Stimulated activated CD4-positive, alpha-beta T cell treated with anti-CD3 and anti-CD28 coated beads, Interleukin-1b, Interleukin-23, amount 100 ng/mL, for 48 hours (primary cell): ENCODE results near the gene ATF6.
A peak's percentile ranks its signal among the peaks of the same experiment; 100 is the strongest.
"Not testable (repeated sequence)": the region's sequence is repeated elsewhere in the genome, so short reads cannot be mapped to it uniquely, and the experiment has no call there.

Source experiments
- DNase-seq: peaks from one replicate; pipeline ENCODE4 v3.0.0-alpha.2; 2020

ATF6 gene, protein sequence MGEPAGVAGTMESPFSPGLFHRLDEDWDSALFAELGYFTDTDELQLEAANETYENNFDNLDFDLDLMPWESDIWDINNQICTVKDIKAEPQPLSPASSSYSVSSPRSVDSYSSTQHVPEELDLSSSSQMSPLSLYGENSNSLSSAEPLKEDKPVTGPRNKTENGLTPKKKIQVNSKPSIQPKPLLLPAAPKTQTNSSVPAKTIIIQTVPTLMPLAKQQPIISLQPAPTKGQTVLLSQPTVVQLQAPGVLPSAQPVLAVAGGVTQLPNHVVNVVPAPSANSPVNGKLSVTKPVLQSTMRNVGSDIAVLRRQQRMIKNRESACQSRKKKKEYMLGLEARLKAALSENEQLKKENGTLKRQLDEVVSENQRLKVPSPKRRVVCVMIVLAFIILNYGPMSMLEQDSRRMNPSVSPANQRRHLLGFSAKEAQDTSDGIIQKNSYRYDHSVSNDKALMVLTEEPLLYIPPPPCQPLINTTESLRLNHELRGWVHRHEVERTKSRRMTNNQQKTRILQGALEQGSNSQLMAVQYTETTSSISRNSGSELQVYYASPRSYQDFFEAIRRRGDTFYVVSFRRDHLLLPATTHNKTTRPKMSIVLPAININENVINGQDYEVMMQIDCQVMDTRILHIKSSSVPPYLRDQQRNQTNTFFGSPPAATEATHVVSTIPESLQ

DNA sequence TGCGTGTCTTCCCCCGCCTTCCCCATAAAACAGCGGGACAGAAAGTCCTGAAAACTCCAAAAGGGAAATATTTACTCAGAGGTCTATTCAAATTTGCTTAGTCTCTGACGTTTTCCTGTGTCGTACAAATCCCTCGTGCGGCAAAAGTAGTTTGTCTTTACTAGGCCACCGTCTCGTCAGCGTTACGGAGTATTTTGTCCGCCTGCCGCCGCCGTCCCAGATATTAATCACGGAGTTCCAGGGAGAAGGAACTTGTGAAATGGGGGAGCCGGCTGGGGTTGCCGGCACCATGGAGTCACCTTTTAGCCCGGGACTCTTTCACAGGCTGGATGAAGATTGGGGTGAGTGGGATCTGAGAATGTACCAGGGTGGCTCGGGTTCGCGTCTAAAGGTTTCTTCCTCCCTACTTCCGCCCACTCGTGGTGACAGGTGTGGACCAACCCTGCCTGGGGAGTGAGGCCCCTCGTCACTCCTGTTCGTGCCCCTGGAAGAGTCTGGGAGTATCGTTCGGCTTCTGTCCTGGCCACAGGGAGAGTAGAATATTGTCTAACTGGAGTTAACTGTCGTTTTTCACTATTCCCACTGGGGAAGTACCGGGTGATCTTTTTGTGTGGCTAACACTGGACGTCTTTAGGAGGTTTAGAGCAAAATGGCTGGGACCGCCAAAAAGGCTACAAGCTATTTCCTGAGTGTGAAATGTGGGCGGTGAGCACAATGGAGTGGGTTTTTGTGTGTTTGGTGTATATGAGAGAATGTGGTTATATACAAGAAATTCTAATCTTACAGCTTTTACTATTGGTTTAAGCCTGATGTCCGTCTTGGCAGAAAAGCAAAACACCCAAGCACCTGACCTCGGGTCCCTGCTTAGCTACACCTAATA is at the start of gene ATF6:
Gene ATF6 (plus strand): TSS at position 219 of the 880 bp plus-strand sequence. CDS start 41 bp downstream, at position 260.
- DNase-seq = peak; percentile 81

DNA sequence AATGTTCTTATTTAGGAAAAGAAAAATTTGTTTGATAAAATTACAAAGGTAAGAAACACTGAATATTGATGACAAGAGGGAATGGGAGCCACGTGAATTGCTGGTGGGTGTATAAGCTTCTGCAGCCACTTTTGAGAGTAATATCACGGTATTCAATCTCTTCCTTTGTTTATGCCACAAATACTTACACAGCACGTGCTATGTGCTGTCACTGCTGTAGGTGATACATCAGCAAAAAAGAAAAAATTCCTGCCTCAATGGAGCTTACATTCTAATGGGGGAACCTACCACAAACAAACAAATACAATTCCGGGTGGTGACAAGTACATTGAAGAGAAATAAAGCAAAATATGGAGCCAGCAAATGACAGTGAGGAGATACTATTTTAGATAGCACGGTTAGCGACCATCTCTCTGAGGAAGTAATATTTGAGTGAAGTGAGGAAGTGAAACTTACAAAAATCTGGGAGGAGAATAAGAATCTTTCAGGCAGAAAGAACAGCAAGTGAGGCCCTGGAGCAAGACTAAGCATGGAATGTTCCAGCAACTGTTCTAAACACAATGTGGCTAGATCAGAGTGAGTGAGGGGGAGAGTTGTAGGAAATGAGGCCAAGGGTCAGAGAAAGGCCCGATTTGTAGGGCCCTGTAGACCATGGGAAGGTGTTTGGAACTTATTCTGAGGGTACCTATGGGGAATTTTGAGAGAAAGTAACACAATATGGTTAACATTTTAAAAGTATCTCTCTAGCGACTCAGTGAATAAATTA is 47.4 kb upstream of the ATF6 start:
- DNase-seq = no peak

DNA sequence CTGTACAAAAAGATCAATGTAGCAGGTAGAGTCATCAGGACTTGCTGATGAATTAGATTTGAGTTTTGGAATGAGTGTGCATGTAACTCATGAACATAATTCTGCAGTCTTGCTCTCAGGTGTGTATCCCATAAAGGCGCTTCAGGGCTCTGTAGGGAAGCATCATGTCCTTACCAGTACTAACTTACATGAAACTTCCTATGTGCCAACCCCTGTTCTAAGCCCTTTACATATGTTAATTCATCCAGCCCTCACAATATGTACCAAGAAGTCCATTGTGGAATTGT is 46.9 kb upstream of the ATF6 start:
- DNase-seq = no peak

DNA sequence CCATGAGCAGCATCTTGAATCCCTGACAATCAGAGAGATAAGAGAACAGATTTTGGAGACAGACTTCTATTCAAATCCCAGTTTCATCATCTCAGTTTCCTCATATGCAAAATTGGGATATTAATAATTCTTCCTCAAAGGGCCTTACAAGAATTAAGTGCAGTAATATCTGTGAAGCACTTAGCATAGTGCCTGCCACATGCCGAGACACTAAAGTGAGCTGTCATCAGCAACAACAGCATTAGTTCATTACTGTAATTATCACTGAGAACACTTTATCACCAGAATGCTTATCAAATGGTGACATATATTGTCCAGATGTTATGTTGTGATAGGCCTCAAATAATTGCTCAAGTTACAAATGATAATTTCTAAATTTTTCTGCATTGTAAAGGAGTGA is 45.7 kb upstream of the ATF6 start:
- no peak for DNase-seq

DNA sequence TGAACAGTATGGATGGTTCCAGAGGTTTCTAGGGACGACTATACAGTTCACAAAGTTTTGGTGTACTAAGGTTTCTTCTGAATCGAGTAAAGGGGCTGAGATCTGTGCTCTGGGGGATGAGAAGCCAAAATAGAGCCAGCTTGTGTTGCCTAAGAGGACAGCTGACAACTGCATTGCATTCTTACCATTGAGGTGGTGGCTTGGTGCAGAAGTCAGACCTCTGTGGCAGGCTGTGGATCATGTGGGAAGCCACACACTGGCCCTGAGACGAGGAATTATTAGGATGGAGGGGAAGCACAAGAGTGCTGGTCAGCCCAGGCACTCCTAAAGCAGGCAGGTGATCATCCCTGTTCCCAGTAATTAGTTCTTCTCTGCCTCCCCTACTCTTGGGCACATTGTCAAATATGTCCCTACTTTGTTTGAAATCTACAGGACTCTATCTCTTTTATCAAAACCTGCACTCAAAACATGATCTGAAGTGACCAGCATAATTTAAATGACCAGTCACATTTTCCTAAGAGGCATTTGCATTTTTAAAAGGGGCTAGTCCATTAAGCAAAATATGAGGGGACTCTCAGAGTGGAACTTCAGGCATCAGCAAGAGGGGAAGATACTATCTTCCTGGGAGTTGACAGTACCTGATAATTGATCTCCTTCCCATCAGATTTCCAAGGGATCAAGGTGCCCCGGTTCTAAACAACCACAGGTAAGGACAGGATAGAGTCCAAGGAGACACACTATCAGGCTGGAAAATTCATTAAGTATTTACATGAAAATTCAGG is 45.0 kb upstream of the ATF6 start, which contains the start of gene FCRLB:
Gene FCRLB (plus strand): TSS at position 589 of the 782 bp plus-strand sequence. CDS start 1,129 bp downstream, outside the sequence.
- DNase-seq = no peak

DNA sequence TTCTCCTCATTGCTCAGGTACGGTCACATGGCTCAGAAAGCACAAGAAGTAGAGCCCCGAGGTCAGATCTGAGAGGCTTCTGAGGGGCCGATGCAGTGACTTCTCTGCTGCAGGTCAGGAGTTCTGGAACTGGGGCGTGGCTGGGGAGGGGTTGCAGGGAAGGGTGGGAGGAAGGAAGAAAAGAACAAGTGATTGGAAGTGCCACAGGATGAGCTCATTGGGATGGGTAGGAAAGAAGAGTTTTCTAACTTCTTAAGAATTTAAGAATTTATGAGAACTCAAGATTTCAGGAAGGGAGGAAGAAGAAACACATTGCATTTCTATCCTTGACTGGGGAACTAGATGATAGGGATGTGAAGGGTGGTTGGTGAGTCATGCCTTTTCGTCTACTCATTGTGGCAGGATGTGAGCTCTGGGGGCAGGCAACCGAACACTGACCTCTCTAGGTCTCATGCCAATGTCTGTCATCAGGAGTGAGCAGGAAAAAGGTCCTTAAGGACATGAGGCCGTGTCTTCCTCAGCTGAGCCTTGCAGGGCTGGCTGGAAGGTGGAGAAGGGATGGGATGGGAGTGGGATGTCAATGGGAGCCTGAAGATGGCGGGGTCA is 44.3 kb upstream of the ATF6 start:
- no peak for DNase-seq

DNA sequence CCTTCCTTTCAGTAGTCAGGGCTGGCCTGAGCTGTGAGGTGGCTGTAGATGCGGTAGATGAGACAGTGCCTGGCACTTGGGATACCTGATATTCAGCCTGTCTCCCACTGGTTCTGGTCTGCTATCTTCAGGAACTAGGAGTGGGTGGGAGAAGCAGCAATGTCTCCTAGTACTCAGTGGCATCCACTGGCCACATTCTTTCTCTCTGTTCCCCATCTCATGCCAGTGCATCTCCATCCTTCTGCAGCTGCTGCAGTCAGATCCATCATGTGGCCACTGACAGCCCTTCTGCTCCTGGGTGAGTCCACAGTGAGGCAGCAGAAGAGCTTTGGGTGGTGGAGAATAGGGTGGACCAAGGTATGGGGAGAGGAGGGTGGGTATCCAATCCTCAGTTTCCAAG is 43.7 kb upstream of the ATF6 start:
- DNase-seq = no peak

DNA sequence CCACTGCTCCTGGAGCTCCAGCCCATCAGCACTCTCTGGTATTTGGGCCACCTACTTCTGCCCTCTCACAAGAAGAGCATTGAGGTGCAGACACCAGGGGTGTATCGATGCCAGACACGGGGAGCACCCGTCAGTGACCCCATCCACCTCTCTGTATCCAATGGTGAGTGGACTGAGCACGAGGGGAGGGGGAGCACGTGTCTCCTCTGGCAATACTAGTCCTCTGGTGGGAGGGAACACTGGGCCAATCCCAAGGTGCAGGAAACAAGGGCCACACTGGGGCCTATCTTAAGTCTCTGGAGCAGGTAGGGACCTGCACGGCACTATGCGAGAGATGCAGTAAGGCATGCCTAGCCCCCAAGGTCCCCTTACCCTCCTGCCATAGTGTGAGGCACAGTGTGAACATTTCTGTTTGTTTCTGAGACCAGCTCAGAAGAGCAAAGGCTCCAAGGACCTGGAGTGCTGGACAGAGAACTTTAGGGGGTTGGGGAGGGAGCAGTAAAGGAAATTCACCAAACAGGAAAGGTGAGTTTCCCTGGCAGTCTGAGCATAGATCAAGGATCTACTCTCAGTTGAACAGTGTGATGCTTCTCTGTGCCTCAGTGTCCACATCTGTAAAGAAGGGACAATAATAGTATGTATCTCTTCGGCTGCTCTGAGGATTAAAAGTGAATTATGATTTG is 42.5 kb upstream of the ATF6 start:
- DNase-seq = no peak

DNA sequence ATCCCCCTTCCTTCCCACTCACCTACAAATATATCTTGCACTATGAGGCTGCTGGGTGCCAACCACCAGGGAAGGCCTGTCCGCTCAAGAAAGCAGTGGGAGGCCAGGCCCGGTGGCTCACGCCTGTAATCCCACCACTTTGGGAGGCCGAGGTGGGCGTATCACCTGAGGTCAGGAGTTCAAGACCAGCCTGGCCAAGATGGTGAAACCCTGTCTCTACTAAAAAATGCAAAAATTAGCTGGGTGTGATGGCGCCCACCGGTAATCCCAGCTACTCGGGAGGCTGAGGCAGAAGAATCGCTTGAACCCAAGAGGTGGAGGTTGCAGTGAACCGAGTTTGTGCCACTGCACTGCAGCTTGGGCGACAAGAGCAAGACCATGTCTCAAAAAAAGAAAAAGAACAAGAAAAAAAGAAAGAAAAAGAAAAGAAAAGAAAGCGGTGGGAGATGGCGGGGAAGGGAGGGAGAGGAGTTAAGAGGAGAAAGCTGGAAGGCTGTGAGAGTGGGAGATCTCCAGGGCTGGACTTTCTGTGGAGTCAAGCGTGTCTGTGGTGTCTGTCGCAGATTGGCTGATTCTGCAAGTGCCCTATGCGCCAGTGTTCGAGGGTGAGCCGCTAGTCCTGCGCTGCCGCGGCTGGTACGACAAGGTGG is 40.7 kb upstream of the ATF6 start:
- DNase-seq = not testable (repeated sequence)

DNA sequence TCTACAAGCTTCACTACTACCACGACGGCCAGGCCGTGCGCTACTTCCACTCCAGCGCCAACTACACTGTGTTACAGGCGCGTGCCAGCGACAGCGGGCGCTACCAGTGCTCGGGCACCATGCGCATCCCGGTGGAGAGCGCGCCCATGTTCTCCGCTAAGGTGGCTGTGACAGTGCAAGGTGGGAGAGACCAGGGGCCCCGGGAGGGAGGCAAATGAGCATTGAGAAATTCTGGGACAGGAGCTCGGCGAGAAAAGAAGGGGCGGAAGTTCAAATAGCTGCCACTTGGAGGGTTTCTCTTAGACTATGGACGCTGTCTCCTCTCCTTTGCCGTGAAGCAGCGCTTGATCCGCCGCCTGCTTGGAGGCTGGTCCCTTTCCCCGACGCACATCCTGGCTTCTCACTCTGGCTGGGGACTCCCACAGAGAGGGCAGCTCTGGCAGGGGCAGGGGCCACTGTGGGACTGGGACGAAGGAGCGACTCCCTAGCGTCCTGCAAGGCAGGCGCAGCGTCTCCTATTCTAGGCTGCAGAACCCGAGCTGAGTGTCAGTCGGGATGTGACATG is 40.1 kb upstream of the ATF6 start:
- peak; percentile 26 for DNase-seq

DNA sequence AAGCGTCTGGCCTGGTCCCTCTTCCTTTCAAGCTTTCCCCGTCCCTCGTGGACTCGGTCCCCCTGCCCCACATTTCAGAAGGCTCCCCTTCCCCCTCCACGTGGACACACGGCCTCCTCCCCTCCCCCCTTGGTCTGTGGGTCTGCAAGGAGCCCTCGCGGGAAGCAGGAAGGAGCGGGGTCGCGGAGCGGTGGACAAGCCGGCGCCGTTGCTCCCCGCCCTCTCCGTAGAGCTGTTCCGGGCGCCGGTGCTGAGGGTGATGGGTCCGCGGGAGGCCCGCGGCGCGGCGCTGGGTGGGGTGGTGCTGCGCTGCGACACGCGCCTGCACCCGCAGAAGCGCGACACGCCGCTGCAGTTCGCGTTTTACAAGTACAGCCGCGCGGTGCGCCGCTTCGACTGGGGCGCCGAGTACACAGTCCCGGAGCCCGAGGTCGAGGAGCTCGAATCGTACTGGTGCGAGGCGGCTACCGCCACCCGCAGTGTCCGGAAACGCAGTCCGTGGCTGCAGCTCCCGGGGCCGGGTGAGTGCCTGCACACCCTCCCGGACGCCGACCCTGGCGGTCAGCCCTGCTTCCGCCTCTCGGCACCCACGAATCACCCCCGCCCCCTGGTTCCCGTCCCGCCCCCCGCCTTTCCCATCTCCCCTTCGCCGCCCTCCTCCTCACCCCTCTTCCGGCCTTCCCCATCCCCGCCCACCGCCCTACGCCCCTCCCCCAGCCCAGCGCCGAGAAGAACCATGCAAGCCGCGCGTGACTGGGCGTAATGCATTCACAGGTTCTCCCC is 39.5 kb upstream of the ATF6 start:
- peak; percentile 46 for DNase-seq

DNA sequence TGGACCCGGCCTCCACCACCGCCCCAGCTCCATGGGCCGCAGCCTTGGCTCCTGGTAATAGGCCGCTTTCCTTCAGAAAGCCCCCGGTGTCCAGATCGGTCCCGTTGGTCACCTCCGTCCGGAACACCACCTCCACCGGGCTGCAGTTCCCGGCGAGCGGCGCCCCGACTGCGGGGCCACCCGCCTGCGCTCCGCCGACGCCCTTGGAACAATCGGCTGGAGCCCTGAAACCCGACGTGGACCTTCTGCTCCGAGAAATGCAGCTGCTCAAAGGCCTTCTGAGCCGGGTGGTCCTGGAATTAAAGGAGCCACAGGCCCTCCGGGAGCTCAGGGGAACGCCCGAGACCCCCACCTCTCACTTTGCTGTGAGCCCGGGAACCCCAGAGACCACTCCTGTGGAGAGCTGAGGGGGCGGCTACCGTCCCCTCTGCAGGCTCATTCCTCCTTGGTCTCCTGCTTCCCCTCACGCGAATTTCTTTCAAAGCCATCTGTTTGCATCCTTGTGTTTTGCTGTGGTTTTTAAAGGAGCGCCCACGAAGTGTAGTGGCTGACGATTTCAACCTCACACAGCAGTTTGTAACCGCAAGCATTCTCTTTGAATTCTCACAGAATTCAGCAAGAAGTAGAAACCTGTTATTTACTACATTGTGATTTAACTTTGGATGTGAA is 38.7 kb upstream of the ATF6 start:
- no peak for DNase-seq

DNA sequence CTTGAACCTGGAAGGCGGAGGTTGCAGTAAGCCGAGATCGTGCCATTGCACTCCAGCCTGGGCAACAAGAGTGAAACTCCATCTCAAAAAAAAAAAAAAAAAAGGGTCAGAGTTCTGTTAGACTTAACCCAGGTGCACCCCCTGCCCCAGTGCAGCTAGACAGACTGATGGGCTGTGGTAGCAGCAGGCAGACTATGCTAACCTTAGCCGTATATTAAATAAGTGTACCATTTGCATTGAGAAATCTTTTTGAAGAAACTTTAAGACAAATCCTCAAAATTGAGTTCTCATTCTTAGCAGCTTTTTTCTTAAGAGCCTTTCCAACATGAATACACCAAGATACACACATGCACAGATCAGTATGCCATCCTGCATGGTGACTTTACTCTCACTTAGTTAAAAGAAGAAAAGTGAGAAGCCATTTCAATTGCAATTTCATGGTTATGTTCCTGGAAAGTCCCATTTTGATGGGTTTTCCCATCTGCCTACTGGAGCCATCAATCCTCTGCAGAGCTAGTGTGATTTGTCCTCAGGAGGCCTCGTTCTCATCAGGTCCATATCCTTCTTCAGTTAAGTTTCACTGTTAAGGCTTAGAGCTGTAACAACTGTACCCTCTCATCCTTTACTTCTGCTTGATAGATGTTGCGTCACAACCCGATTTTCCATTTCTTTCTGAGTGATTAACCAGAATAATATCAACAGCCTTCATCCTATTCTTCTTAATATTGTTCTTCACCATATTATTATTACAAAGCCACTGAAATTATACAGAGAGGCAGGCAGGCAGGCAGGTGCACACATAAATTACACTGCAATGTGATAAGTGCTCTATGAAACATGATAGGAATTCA is 37.5 kb upstream of the ATF6 start:
- DNase-seq = no peak

DNA sequence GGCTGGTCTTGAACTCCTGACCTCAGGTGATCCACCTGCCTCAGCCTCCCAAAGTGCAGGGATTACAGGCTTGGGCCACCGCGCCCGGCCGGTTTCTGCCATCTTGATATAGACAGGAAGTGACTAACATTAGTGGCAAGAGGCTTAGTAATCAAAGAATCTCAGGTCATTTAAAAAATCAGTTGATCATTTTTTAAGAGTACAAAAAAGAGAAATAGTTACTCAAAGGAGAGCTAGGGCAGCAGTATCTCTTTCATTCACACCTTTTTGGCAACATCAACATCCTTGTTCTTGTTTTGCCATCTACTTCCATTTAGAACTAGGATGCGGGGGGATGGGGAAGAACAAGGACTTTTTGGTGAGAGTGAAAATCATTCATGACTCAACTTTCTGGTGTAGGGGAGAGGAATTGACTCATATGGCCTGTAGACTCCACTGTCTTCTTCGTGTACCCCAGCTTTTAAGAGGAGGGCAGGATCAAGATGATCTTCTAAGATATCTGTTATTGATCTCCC is 36.0 kb upstream of the ATF6 start:
- DNase-seq = peak; percentile 36

DNA sequence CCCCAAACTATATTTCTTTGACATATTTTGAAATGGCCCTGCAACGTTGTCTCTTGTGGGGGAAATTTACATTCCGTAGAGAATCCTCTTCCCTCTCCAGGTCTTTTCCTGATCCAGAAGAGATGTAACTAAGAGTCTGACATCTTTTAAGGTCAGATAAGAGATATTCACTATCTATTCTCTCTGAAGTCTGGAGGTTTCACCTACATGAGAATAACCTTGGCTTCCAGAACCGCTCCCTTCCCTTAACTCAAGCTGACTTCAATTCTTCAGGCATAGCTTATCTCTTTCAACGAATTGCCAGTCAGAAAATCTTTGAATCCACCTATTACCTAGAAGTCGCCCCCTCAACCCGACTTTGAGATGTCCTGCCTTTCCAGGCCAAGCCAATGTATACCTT is 34.9 kb upstream of the ATF6 start:
- no peak for DNase-seq

DNA sequence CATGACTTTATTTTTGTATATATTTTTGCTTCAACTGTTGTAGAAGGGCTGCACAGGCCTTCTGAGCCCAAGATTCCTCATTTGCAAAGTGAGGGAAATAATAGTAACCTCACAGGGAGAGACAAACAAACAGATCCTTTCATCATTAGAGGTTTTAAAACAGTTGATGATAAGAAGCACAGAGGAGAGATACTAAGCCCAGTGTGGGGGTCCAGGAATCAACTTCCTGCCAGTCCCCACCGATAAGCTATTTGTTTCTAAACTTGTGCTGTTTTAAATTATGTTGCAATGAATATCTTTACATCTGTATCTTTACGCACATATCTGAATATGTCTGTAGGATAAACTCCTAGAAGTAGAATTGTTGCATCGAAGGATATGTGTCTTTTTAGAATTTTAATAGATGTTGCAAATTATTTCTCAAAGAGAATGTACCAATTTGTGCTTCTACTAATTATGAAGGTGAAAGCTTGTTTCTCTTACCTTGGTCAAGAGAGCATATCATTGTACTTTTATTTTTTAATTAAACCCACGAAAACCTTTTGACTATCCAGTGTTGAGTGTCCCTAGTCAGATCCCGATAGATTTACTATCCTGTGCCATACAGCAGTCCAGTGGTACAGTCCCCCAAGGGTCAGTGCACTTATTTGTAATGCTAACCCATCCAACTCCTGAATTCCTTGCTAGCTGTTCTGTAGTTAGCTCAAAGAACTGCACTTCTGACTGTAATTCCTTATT is 34.0 kb upstream of the ATF6 start:
- DNase-seq = no peak

DNA sequence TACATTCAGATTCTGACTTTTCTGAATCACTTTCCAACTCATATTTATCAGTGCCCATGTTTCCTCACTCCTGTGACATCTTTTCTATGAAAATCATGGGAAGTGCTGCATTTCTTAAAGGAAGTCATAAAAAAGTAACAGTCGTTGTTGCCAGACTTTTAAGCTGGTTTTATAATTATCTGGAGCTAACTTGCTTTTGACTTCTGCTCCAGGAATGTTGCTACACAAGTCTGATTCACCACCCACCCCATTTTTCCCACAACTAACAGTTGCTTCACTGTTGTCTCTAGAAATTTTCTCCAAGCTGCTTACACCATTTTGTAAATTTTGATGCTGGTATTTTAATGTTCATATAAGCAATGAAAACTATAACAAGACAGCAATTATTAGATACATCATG is 32.6 kb upstream of the ATF6 start:
- DNase-seq = no peak
